Renal cortex interstitium (tissue), 11 donors: Measurements from ENCODE around the gene CEND1. TPM values are rescaled to one million over a fixed set of nuclear protein-coding genes. Genes with fewer than 3 reads are reported as not detected.
A peak's percentile ranks its signal among the peaks of the same experiment; 100 is the strongest.

Source experiments
- DNase-seq, 11 donors: peaks; one replicate each; pipeline ENCODE4 v3.0.0-alpha.2; 2013; ENCODE audit warnings: low read depth in 9 of 11, low spot score in 4 of 11; ENCODE audit errors: extremely low read depth in 1 of 11
- polyA plus RNA-seq, 3 donors: library from polyadenylated mRNA; unstranded; fragments of 120-200 nt; gene quantifications; one replicate each; pipeline ENCODE4 v1.2.1, GENCODE V29; 2013; ENCODE audit not compliant: insufficient read length in 3 of 3

The CEND1 gene
- polyA plus RNA-seq, 3 donors, result 0.37 to 0.70 (median 0.67) TPM

GRCh38 chr11:818396-819128, 28.7 kb upstream of the CEND1 start, which contains the start of gene PNPLA2:
TSS of gene PNPLA2 (plus strand) at chr11:818914. CDS start at chr11:819719, 805 bp downstream.
- no peak for DNase-seq

- no peak for DNase-seq
Observed at GRCh38 chr11:816433-816779, 26.5 kb upstream of the CEND1 start.

DNA sequence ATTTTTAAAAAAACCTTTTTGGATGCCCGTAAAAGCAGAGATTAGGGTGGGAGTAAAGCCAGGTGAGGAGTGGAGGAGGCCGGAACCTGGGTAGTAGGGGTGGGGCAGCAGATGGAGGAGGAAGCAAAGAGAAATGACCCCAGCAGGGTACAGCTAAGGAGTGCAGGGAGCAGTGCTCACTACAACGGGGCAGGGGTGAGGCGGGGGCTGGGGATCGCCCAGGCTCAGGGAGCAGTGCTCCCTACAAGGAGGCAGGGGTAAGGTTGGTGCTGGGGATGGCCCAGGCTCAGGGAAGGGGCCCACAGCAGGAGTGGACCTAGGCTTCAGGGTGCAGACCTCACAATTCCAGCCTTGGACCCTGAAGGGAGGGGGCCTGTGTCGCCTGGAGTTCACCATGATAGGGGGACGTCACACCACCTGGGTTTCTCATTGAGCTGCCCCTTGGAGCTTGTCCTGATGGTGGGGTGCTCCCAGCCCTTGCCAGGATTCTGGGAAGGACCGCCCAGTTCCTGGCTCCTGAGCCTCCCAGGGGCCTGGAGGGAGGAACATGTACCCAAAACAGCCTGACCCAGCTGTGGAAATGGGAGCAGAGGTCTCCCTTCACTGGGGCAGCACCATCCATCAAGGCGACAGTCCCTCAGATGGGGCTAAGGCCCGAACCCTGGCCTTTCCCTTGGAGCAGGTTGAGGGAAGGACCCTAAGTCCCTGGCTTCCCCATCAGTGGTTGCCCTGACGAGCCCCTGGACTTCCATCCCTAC, 26.0 kb upstream of the CEND1 start:
- no peak for DNase-seq

DNA sequence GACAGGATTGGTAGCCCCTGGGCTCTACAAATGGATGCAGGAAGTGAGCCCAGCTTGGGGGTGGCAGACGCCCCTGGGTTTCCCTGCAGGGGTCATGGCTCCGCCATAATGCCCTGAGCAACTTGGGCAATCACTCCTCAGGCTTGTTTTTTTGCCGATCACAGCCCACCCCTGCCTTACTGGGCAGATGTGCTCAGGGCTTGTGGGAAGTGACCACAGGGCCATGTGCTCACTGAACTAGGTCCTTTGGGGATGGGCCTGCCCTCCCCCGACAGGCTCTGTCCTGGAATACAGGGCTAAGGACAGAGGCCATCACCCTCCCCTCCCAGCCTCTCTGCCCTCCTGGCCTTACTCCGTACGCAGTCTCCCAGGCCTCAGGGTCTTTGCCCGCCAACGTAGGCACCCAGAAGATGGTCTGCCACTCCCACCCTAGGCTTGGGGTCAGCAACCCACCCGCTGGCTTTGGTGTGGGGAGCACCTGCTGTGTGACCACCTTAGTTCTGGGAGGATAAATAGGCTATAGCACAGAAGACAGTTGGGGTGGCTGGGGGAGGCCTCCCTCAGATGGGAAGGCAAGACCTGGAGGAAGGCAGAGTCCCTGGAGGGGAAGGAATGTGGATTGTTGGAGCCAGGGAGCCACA, 23.7 kb upstream of the CEND1 start:
- no peak for DNase-seq

DNA sequence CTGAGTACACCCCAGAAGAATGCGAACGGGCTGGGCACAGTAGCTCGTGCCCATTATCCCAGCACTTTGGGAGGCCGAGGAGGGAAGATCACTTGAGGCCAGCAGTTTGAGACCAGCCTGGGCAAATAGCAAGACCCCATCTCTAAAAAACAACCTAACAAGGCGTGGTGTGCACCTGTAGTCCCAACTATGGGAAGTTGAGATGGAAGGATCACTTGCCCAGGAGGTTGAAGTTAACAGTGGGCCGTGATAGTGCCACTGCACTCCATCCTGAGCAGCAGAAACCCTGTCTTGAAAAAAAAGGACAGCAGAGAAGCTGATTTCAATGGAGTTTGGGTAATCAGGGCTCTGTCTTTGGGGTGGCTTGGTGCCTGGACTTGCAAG, 23.2 kb upstream of the CEND1 start:
- DNase-seq, result no peak

GRCh38 chr11:812390-812789, 22.5 kb upstream of the CEND1 start:
- DNase-seq, result no peak

GRCh38 chr11:811446-812245, 21.8 kb upstream of the CEND1 start:
- DNase-seq, result no peak

DNA sequence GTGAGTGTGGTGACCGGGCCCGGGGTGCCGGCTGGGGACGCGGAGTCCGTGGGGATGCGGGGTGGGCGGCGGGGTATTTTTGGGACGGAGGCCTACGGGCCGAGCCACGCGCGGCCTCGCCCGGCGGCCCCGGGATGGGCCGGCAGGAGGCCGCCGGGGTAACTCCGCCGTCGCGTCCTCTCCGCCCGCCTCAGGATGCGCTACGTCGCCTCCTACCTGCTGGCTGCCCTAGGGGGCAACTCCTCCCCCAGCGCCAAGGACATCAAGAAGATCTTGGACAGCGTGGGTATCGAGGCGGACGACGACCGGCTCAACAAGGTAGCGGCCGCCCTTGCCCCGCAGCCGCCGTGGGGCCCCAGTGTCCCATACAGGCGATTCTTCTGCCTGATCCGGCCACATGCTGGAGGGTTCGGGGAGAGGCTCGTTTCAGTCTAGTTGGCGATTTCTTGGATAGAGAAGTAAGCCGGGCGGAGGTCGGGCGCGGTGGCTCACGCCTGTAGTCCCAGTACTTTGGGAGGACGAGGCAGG, 20.2 kb upstream of the CEND1 start:
- no peak for DNase-seq

DNA sequence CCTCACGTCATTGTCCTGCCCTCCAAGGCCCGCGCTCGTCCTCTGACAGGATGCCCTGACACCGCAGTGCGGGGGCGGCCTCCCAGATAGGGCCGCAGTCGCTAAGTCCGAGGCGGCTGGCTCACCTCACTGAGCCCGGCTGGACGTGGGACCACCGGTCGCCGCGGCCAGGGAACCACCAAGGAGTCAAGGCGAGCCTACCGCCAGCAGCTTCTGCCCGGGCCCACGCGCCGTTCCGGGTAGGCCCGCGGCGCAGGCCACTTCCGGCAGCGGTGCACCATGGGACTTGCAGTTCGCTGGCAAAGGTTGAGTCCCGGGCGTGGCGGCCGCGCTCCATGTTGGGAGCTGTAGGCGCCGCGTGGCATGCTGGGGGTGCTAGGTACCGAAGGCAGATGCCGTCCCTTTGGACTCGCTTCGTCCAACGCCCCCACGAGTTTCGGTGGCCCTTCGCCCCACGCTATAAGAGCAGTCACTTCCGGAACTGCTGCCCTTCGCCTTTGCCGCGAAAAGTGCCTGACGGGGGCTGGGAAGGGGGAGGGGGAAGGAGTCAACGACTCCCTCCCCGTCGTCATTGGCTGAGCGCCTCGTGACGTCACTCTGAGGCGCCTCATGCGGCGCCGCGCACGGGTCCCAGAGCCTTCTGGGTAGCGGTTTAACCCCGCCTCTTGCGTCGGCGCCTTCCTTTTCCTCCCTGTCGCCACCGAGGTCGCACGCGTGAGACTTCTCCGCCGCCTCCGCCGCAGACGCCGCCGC, 19.6 kb upstream of the CEND1 start, which contains the start of gene RPLP2:
Gene RPLP2, plus strand, starts transcription at position 681 of the 753 bp plus-strand sequence. CDS start 268 bp downstream, outside the sequence.
- DNase-seq, result peak; percentile 93 to 99 (median 97)

- DNase-seq, result no peak
Observed at GRCh38 chr11:808427-809286, 18.8 kb upstream of the CEND1 start.

- DNase-seq, result no peak
Observed at GRCh38 chr11:804599-804964, 14.7 kb upstream of the CEND1 start.

DNA sequence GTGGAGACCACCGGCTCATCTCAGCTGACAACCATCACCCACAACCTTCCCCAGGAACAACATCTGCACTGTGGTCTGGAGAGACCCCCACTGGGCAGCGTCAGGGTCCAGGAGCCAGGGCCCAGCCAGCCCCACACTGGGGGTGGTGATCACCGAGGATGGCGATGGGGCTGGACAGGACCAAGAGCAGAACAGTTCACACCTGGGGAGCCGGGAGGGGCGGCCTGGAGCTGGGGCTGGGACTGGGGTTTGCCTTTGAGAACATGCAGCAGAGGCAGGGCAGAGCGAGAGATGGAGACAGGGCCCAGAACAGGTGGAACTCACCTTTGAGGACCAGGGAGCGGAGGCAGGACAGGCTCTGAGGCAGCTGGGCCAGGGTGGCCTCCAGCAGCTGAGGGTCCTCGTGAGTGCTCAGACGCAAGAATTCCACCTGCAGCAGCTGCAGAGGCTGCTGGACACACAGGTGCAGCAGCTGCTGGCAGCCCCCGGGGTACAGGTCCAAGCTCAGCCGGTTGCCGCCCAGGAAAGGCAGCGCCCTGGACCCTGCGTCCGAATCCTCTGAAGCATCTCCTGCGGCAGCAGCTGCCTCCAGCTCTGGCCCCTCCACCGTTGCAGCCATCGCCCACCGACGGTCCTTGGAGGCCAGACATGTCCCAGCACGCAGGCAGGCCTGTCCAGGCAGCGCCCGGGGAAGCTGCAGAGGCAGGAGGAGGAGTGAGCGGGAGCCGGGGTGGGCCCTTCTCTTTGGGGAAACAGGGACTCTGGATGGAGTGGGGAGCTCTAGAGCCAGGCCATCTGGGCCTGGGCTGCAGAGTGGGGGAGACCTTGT, 14.1 kb upstream of the CEND1 start:
- no peak for DNase-seq

GRCh38 chr11:803467-803742, 13.5 kb upstream of the CEND1 start:
- no peak for DNase-seq

DNA sequence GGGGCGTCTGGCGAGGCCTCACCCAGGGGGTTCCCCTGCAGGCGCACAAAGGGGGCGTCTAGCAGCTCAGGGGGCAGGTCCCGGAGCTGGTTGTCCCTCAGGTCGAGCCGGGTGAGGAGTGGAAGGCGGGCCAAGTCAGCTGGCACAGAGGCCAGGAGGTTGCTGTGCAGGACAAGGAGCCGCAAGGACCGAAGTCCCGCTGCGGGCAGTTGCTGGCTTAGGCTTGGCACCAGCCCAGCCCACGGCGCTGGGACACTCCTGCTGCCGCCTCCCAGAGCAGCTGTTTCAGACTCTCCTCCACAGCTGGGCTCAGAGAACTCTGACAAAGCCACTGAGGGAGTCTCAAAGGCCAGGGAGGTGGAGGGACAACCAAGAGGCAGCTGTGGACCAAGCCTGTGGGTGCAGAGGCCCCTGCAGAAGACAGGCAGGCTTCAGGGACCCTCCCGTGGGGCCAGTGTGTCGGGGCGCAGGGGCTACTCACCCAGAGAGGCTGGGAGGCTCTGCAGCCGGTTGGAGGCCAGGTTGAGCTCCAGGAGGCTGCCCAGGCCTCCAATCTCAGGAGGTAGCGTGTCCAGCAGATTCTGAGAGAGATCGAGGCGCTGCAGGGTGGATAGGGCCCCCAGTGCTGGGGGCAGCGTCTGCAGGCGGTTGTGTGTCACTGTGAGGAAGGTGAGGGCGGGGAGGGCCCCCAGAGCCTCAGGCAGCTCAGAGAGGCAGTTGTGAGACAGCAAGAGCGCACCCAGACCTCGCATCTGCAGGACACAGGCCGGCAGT, 13.0 kb upstream of the CEND1 start:
- DNase-seq, result no peak

- DNase-seq, result no peak
Observed at GRCh38 chr11:802018-802617, 12.2 kb upstream of the CEND1 start.
